HG03095 (cell line): Measurements from ENCODE around the gene OR5D14.

Experiments
- ATAC-seq: cut with Tn5 transposase; IDR thresholded peaks from one replicate; pipeline ENCODE4 v1.9.1; 2021; ENCODE audit warnings: moderate library complexity; ENCODE audit not compliant: unreplicated experiment

The OR5D14 gene

GRCh38 chr11:55795256-55795655 lies at the start of gene OR5D14:
Gene OR5D14, plus strand, starts transcription at chr11:55795556. Its CDS starts 0 bp downstream, at chr11:55795556.
- no peak for ATAC-seq

- no peak for ATAC-seq
Observed at GRCh38 chr11:55773138-55773537, 22.2 kb upstream of the OR5D14 start, which contains the start of gene OR5D13. Gene OR5D13, plus strand, starts transcription at chr11:55773438. Its CDS starts 0 bp downstream, at chr11:55773438.

- no peak for ATAC-seq
Observed at GRCh38 chr11:55791606-55792005, 3.8 kb upstream of the OR5D14 start.

- no peak for ATAC-seq
Observed at GRCh38 chr11:55793321-55793720, 2.0 kb upstream of the OR5D14 start.

GRCh38 chr11:55806248-55806647 lies 10.9 kb downstream of the OR5D14 start:
- ATAC-seq: no peak

GRCh38 chr11:55811067-55811466 lies 15.7 kb downstream of the OR5D14 start, which contains the start of gene OR5L1:
Gene OR5L1, plus strand, starts transcription at chr11:55811367. Its CDS starts 100 bp downstream, at chr11:55811467.
- ATAC-seq: no peak

- no peak for ATAC-seq
Observed at GRCh38 chr11:55819330-55819729, 24.0 kb downstream of the OR5D14 start, which contains the start of gene OR5D18. Gene OR5D18, plus strand, starts transcription at chr11:55819630. Its CDS starts 0 bp downstream, at chr11:55819630.

GRCh38 chr11:55826919-55827318 lies 31.6 kb downstream of the OR5D14 start, which contains the start of gene OR5L2:
Gene OR5L2, plus strand, starts transcription at chr11:55827219. Its CDS starts 0 bp downstream, at chr11:55827219.
- ATAC-seq: no peak

- ATAC-seq: no peak
Observed at GRCh38 chr11:55838452-55838851, 43.1 kb downstream of the OR5D14 start, which contains the start of gene OR5D16. Gene OR5D16, plus strand, starts transcription at chr11:55838752. Its CDS starts 0 bp downstream, at chr11:55838752.
